Pulmonary artery endothelial cell (primary cell): ENCODE results near the gene BCL11A. TPM values are rescaled to one million over a fixed set of nuclear protein-coding genes. Genes with fewer than 3 reads are reported as not detected.
"Not testable (repeated sequence)": the region's sequence is repeated elsewhere in the genome, so short reads cannot be mapped to it uniquely, and the experiment has no call there.

Source experiments
- DNase-seq: peaks from one replicate; pipeline ENCODE4 v3.0.0-alpha.2; 2011; ENCODE audit warnings: low read depth, low spot score
- total RNA-seq: library from RNA; depleted of rRNA; stranded (reverse); fragments of >200 nt; gene quantifications from 2 replicates; pipeline ENCODE4 v1.2.3, GENCODE V29; 2014

The BCL11A gene
- total RNA-seq, 1 donor from 2014 or later: 0.07 TPM

DNA sequence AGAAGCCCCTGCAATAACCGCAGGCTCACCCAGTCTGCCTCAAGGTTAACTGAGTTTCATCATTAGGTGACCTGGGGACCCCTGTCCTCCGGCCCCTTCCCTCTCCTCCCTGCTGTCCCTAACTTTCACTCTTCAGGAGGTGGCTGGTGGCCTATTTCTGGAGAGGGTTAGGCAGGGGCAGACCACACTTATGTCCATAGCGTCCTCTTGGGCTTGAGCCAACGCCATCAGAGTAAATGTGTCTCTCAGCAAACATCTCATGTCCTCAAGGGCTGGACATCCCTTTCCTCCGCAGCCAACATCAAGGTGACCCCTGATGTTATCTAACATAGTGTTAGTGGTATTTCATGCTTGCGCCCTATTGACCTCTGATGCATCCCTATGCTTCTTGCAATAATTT, 114.8 kb downstream of the BCL11A start:
- DNase-seq: no peak

DNA sequence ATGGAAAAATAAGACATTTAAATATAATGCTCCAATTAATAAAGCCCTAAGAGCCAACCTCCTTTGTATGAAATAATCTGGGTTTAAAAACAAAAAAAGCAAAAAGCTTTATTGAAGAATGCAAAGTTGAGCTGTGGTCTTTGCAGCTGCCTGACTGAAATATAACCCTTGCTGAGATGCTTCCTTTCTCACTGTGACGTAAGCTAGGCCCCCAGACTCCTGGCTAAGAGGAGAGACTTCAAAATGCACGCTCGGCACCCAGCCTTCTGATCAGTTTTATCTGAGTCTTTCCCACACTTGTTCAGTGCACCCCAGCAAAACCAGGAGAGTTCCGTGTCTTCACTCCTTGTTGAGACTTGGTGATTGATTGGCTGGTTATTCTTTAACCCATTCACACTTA, 115.3 kb downstream of the BCL11A start:
- no peak for DNase-seq

GRCh38 chr2:60437080-60437696, 116.3 kb downstream of the BCL11A start:
- no peak for DNase-seq

DNA sequence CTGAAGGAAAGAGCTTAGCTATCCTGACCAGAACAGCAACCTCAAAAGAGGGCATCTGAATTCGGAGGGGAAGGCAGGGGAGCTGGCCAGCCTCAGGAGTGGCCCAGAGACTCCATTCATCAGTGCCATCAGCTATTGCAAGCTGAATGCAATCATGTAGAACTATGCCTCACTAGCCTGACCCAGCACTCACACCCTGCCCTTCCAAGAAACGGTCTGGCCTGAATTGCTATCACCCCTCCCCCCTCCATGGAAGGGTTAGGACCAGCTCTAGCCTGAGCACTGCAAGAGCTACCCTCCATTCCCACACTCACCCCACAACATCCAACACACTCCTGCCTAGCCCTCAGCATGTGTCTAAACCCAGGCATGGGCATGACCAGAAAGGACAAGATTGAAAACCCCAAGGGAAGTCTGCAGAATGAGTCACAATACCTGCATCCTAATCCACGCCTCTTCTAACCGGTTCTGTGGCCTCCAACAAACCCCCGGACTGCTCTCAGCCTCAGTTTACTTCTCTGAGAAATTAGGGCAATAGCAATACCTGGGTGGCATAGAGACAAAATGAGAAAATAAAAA, 120.3 kb downstream of the BCL11A start:
- no peak for DNase-seq

- no peak for DNase-seq
Measured at GRCh38 chr2:60432035-60432601, 121.3 kb downstream of the BCL11A start.

GRCh38 chr2:60429681-60430080, 123.8 kb downstream of the BCL11A start:
- no peak for DNase-seq

- DNase-seq: no peak
Measured at GRCh38 chr2:60426880-60427279, 126.6 kb downstream of the BCL11A start.

GRCh38 chr2:60426341-60426740, 127.1 kb downstream of the BCL11A start:
- DNase-seq: no peak

- no peak for DNase-seq
Measured at GRCh38 chr2:60424233-60424632, 129.2 kb downstream of the BCL11A start.

GRCh38 chr2:60423505-60423904, 129.9 kb downstream of the BCL11A start:
- DNase-seq: no peak

- no peak for DNase-seq
Measured at GRCh38 chr2:60422826-60423483, 130.5 kb downstream of the BCL11A start.

DNA sequence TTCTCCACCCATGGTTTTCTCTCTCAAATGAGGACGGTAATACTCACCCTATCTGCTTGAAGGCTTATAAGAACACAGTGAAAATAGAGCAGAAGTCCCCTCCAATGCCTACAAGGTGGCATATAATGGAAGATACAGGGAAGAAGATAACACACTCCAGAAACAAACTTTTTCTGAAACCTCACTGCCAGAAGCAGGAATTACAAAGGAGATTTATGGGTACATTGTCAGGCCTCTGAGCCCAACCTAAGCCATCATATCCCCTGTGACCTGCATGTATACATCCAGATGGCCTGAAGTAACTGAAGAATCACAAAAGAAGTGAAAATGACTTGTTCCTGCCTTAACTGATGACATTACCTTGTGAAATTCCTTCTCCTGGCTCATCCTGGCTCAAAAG, 136.2 kb downstream of the BCL11A start:
- not testable (repeated sequence) for DNase-seq

- no peak for DNase-seq
Measured at GRCh38 chr2:60416221-60417008, 137.0 kb downstream of the BCL11A start.

DNA sequence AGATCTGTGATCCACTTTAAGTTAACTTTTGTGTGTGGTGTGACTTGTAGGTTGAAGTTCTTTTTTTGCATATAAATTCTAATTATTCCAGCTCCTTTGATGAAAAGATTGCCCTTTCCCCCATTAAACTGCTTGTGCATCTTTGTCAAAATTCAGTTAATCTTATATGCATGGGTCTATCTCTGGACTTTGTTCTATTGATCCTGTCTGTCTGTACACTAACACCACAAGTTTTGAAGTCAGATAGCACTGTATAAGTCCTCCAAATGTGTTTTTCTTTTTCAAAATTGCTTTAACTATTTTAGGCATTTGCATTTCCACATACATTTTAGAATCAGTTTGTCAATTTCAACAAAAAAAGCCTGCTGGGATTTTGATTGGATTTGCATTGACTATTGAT, 137.6 kb downstream of the BCL11A start:
- no peak for DNase-seq

GRCh38 chr2:60414495-60415138, 138.8 kb downstream of the BCL11A start:
- DNase-seq: no peak

DNA sequence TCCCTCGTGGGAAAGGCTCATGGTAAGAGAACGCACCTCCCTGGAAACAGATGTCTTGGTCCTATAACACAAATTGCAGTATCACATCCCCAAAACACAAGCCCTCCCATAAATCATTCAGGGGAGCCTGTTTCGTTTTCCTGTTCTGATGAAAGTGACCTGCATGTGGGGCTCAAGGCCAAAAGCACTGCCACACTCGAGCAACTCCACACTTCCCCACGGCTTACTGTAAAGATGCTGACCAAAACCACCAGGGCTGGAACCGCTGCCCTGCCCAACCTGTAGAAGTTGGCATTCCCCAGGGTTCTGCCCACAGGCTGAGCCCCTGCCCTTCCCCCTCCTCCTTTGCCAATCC, 139.7 kb downstream of the BCL11A start:
- no peak for DNase-seq

DNA sequence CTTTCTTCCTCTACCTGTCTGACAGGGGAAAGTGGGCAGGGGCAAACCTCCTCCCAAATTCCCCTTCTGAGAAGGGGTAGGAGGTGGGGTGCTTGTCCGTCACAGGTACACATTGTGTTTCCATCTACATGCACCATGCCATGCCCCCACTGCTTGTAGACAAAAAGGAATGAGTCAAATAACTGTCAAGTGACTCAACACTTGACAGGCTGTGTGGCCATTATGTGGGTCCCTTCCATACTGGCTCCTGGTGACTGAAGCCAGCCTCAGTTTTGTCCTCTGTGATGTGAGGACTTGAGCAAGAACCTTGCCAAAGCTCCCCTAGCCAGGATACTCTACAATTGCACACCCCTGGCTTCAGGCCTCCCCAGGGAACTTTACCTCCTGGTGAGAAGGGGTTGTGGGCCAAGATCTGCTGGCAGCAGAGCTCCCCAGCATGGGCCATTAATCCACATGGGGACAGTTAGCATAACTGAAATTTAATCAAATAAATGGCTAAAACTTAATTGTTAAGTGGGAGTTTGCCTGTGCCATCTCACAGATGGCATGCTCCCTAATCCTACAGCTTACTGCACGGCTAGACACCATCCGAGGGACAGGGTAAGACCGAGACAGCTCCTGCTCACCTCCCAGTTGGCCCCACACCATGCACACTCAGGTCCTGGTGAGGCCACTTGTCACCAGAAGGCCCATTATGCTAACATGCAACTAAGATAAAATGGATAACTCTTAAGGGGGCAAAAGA, 140.2 kb downstream of the BCL11A start:
- no peak for DNase-seq

DNA sequence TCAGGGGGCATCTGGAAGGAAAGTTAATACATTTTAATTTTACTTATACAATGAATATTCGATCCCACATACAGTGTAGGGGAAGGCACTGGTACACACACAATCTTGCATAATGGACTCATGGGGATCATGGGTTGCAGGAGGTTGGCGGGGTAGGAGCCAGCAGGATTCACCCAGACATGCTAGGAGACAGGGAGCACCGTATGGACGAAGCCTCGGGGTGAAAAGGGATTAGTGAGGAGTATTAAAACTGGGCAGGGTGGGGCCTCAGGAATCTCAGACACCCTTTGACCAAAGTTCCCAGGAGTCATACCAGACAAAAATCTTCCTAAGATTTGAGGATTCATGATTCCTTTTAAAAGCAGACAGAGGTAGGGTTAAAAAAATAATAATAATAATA, 140.8 kb downstream of the BCL11A start:
- no peak for DNase-seq

DNA sequence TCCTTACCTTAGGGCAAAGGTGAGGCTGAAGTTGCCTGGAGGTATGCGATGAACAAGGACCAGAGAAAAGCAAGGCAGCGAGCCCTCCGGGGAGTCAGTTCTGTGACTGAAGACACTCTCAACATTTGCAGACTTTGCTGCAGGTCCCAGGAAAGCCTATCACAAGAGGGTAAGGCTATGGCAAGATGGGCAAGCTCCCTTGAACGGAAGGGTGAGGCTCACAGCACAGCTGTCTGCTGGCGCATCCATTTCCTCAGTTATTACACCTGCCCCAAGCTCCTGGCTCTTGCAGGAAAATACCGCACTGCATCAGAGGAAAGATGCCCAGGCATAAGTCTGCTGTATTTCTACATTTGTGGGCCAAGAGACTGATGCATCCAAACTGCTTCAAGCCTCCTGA, 141.4 kb downstream of the BCL11A start:
- DNase-seq: no peak

DNA sequence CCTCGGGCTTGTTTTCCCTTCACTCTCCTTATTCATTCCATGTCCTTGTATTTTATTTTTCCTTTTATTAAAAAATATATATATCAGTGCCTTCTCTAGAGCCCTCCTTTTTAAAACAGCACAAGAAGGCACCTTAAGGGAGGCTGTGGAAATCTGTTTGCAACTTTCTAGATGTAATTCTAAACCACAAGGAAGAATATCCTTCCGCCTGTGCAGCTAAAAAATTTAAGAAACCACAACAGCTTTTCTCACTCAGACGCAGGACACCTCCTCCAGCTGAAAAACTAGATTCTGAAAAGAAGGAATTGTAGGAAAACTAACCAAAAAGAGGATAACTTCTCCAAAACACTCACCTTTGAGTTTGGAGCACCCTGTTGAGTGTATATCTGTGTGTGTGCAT, 142.2 kb downstream of the BCL11A start:
- DNase-seq: no peak
